ENCODE results near the gene SLC16A13. TPM values are rescaled to one million over a fixed set of nuclear protein-coding genes. Genes with fewer than 3 reads are reported as not detected.

Gene SLC16A13
- total and polyA plus RNA-seq, 2 of the 8 experiments (the other 6 are each of a cell fraction or from before 2014, with no cell fraction given) = 5.4 to 5.8 TPM

DNA sequence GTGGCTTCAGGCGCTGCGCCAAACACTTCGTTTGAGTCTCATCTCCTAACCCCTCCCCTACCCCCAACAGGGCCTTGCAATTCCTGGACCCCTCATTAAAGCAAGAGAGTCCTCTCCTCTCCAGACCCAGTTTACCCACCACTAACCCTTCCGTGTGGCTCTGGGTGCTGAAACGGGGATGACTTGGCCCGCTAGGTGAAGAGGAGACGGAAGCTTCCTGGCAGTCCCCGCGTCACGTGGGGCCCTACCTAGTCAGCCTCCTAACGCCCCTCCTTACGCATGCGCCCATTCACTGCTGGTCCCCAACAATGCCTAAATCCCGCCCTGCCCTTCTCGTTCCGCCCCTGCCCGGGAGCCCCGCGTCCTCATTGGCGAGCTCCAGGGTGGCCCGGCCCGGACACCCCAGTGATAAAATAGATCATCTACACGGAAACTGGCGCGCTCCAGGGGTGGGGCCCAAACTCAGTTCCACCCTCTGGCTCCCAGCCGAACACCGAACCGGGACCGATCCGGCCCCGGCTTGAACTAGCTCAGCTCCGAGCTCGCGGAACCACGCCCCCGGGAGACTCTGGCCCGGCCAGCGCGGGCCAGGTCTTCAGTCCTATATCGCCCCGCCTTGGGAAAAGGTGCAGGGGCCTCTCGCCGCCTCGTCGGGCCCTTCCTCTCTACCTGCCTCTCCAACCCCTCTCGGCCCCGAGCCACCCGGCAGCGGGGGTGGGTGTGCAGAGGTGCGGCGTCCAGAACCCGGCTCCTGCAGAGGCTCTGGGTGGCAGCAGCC lies at the start of gene SLC16A13 (continued):
- TF ChIP-seq KDM1A (IDR thresholded peaks at IDR 0.05; ENCODE audit: borderline replicate concordance, low read length) = no peak
- TF ChIP-seq CHD1 (IDR thresholded peaks at IDR 0.05; ENCODE audit: low read depth, low read length) = no peak
- TF ChIP-seq ZNF274 (IDR thresholded peaks at IDR 0.05; ENCODE audit: borderline replicate concordance, extremely low read depth, low read length) = no peak
- TF ChIP-seq, protein P1, sequence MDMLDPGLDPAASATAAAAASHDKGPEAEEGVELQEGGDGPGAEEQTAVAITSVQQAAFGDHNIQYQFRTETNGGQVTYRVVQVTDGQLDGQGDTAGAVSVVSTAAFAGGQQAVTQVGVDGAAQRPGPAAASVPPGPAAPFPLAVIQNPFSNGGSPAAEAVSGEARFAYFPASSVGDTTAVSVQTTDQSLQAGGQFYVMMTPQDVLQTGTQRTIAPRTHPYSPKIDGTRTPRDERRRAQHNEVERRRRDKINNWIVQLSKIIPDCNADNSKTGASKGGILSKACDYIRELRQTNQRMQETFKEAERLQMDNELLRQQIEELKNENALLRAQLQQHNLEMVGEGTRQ (IDR thresholded peaks at IDR 0.05; ENCODE audit: low read length) = peak; percentile 97
- no peak for TF ChIP-seq SAP30 (IDR thresholded peaks at IDR 0.05; ENCODE audit: insufficient read depth, insufficient replicate concordance, low read length)
- no peak for TF ChIP-seq JUND (IDR thresholded peaks at IDR 0.05; ENCODE audit: low read length)
- TF ChIP-seq BRCA1 (IDR thresholded peaks at IDR 0.05; ENCODE audit: low read depth, low read length) = no peak
- TF ChIP-seq, protein P2, sequence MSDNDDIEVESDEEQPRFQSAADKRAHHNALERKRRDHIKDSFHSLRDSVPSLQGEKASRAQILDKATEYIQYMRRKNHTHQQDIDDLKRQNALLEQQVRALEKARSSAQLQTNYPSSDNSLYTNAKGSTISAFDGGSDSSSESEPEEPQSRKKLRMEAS (IDR thresholded peaks at IDR 0.05) = peak; percentile 72
- TF ChIP-seq, protein P3, sequence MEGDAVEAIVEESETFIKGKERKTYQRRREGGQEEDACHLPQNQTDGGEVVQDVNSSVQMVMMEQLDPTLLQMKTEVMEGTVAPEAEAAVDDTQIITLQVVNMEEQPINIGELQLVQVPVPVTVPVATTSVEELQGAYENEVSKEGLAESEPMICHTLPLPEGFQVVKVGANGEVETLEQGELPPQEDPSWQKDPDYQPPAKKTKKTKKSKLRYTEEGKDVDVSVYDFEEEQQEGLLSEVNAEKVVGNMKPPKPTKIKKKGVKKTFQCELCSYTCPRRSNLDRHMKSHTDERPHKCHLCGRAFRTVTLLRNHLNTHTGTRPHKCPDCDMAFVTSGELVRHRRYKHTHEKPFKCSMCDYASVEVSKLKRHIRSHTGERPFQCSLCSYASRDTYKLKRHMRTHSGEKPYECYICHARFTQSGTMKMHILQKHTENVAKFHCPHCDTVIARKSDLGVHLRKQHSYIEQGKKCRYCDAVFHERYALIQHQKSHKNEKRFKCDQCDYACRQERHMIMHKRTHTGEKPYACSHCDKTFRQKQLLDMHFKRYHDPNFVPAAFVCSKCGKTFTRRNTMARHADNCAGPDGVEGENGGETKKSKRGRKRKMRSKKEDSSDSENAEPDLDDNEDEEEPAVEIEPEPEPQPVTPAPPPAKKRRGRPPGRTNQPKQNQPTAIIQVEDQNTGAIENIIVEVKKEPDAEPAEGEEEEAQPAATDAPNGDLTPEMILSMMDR (IDR thresholded peaks at IDR 0.05; ENCODE audit: control extremely low read depth in 1 of 3, insufficient read depth in 1 of 3, low read depth in 1 of 3, low read length in 3 of 3) = no peak
- no peak for TF ChIP-seq EGR1 (IDR thresholded peaks at IDR 0.05; ENCODE audit: borderline replicate concordance, low read depth, low read length)
- TF ChIP-seq TAF1 (IDR thresholded peaks at IDR 0.05; ENCODE audit: low read depth, low read length) = peak; percentile 90
- peak; percentile 27 for TF ChIP-seq CTBP2 (IDR thresholded peaks at IDR 0.05; ENCODE audit: borderline replicate concordance, insufficient read depth, insufficient read length, low read length)
- TF ChIP-seq RAD21 (IDR thresholded peaks at IDR 0.05 in 1 of 2, conservative IDR thresholded peaks at IDR 0.05 in 1 of 2; ENCODE audit: low read depth in 2 of 2, low read length in 2 of 2) = no peak
- TF ChIP-seq, protein P4, sequence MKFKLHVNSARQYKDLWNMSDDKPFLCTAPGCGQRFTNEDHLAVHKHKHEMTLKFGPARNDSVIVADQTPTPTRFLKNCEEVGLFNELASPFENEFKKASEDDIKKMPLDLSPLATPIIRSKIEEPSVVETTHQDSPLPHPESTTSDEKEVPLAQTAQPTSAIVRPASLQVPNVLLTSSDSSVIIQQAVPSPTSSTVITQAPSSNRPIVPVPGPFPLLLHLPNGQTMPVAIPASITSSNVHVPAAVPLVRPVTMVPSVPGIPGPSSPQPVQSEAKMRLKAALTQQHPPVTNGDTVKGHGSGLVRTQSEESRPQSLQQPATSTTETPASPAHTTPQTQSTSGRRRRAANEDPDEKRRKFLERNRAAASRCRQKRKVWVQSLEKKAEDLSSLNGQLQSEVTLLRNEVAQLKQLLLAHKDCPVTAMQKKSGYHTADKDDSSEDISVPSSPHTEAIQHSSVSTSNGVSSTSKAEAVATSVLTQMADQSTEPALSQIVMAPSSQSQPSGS (IDR thresholded peaks at IDR 0.05; ENCODE audit: low read length) = no peak
- TF ChIP-seq, protein P5, sequence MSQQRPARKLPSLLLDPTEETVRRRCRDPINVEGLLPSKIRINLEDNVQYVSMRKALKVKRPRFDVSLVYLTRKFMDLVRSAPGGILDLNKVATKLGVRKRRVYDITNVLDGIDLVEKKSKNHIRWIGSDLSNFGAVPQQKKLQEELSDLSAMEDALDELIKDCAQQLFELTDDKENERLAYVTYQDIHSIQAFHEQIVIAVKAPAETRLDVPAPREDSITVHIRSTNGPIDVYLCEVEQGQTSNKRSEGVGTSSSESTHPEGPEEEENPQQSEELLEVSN (IDR thresholded peaks at IDR 0.05) = peak; percentile 59
- TF ChIP-seq HDAC6 (IDR thresholded peaks at IDR 0.05; ENCODE audit: low read depth, low read length) = no peak
- peak; percentile 27 for TF ChIP-seq ASH2L (IDR thresholded peaks at IDR 0.05; ENCODE audit: low read length)

Data from H1 (cell line).